HL-60 (cell line): ENCODE data around the gene CAPSL.

Experiments used
- POLR2AphosphoS5 ChIP-seq: IDR thresholded peaks from 2 replicates; pipeline ENCODE4 v1.6.1; 2012; ENCODE audit warnings: low read depth
- TF ChIP-seq, protein P1 (sequence below): IDR thresholded peaks from one replicate; pipeline ENCODE4 v1.5.1; 2011; ENCODE audit warnings: low read length, control low read depth, inconsistent platforms; ENCODE audit not compliant: insufficient read depth
- TF ChIP-seq, protein P2 (sequence below): IDR thresholded peaks from 2 replicates; pipeline ENCODE4 v1.6.1; 2012; ENCODE audit warnings: low read depth; ENCODE audit not compliant: insufficient replicate concordance

DNA sequence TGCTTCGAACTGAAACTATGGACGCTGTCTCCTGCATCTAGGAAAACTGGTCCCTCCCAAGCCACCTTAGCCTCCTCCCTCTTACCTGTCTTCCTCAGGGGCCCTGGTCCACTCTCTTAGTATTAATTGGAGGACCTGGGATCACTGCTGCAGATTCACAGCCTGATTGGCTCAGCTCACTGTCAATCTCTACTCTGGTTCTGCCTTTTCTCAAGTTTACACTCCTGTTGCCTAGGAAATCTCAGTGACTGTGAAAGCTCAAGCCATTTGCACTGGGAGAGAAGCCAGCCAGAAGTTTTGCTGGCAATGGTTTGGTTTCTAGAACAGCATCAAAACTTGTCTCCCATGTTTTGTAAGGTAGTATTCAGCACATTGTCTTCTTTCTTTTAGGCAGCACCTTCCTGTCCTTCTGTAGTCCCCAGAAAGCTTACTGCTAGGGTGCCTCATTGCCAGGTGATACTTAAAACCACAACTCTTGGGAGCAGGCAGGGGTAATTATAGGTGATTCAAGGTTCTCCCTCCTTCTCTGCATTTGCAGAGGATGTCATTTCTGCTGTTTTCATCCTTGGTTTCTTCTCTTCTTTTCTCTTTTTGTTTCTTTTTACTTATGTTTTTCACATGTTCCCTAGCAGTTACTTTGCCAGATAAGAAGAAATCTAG is at the start of gene CAPSL:
- TF ChIP-seq, protein P1, sequence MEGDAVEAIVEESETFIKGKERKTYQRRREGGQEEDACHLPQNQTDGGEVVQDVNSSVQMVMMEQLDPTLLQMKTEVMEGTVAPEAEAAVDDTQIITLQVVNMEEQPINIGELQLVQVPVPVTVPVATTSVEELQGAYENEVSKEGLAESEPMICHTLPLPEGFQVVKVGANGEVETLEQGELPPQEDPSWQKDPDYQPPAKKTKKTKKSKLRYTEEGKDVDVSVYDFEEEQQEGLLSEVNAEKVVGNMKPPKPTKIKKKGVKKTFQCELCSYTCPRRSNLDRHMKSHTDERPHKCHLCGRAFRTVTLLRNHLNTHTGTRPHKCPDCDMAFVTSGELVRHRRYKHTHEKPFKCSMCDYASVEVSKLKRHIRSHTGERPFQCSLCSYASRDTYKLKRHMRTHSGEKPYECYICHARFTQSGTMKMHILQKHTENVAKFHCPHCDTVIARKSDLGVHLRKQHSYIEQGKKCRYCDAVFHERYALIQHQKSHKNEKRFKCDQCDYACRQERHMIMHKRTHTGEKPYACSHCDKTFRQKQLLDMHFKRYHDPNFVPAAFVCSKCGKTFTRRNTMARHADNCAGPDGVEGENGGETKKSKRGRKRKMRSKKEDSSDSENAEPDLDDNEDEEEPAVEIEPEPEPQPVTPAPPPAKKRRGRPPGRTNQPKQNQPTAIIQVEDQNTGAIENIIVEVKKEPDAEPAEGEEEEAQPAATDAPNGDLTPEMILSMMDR: no peak
- no peak for TF ChIP-seq POLR2AphosphoS5
- TF ChIP-seq, protein P2, sequence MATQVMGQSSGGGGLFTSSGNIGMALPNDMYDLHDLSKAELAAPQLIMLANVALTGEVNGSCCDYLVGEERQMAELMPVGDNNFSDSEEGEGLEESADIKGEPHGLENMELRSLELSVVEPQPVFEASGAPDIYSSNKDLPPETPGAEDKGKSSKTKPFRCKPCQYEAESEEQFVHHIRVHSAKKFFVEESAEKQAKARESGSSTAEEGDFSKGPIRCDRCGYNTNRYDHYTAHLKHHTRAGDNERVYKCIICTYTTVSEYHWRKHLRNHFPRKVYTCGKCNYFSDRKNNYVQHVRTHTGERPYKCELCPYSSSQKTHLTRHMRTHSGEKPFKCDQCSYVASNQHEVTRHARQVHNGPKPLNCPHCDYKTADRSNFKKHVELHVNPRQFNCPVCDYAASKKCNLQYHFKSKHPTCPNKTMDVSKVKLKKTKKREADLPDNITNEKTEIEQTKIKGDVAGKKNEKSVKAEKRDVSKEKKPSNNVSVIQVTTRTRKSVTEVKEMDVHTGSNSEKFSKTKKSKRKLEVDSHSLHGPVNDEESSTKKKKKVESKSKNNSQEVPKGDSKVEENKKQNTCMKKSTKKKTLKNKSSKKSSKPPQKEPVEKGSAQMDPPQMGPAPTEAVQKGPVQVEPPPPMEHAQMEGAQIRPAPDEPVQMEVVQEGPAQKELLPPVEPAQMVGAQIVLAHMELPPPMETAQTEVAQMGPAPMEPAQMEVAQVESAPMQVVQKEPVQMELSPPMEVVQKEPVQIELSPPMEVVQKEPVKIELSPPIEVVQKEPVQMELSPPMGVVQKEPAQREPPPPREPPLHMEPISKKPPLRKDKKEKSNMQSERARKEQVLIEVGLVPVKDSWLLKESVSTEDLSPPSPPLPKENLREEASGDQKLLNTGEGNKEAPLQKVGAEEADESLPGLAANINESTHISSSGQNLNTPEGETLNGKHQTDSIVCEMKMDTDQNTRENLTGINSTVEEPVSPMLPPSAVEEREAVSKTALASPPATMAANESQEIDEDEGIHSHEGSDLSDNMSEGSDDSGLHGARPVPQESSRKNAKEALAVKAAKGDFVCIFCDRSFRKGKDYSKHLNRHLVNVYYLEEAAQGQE: no peak
